ENCODE data around the gene ITFG2.

- TF ChIP-seq CTCF (IDR thresholded peaks at IDR 0.05) (no peak), POLR2A (IDR thresholded peaks at IDR 0.05) (peak; percentile 20 to 43), EP300 (IDR thresholded peaks at IDR 0.05) (peak in 1 of 2 donors; percentile 64)
Measured at GRCh38 chr12:2833810-2834209, 21.3 kb downstream of the ITFG2 start.
